ENCODE measurements around the gene SFT2D1.
"Not testable (repeated sequence)": the region's sequence is repeated elsewhere in the genome, so short reads cannot be mapped to it uniquely, and the experiment has no call there.

The SFT2D1 gene

GRCh38 chr6:166365221-166365620 lies 22.9 kb upstream of the SFT2D1 start:
- H3K27ac ChIP-seq (ENCODE audit: low read length, poor library complexity, severe bottlenecking) = no peak overlapping the region
- H2BK5ac ChIP-seq (ENCODE audit: low read depth, low read length, poor library complexity, severe bottlenecking) = no peak overlapping the region
- H3K23ac ChIP-seq (ENCODE audit: low read length in 2 of 2) = no peak overlapping the region
- no peak overlapping the region for H2AK5ac ChIP-seq (ENCODE audit: low read length, severe bottlenecking)
- H3K9me3 ChIP-seq (ENCODE audit: control insufficient read depth, low read length) = no peaks in the 10 kb centered on the region
- DNase-seq = peak; percentile 33
- no peak overlapping the region for H3K4me2 ChIP-seq (ENCODE audit: low read length, poor library complexity, severe bottlenecking)
- H4K91ac ChIP-seq (ENCODE audit: low read length) = no peak overlapping the region
- H3K79me1 ChIP-seq (replicated peaks; ENCODE audit: low read length, poor library complexity, severe bottlenecking) = no peaks in the 10 kb centered on the region
- H3K18ac ChIP-seq (ENCODE audit: low read depth in 1 of 2, low read length in 2 of 2) = no peak overlapping the region
- no peak overlapping the region for H4K8ac ChIP-seq (ENCODE audit: low read length)
- 79% methylated on average over 1 of the region's 2 CpGs for WGBS
- H2BK15ac ChIP-seq (ENCODE audit: low read depth, poor library complexity, severe bottlenecking) = no peak overlapping the region
- H3K4ac ChIP-seq (ENCODE audit: low read depth in 1 of 2, low read length in 2 of 2) = no peak overlapping the region
- no peak overlapping the region for H2AFZ ChIP-seq (ENCODE audit: low read depth, low read length)
- H3K4me3 ChIP-seq (ENCODE audit: insufficient read depth in 1 of 2, low read depth in 1 of 2, low read length in 2 of 2) = no peak overlapping the region
- H2BK12ac ChIP-seq (ENCODE audit: low read length in 2 of 2) = no peak overlapping the region
- H3K9ac ChIP-seq (ENCODE audit: low read length) = peak overlapping the region; percentile 42
- H3K14ac ChIP-seq (ENCODE audit: low read length in 2 of 2) = no peak overlapping the region
- H2BK120ac ChIP-seq (ENCODE audit: low read depth, low read length) = no peak overlapping the region
- no peaks in the 10 kb centered on the region for H3K27me3 ChIP-seq (ENCODE audit: control insufficient read depth in 1 of 2, insufficient read depth in 1 of 2, low read length in 2 of 2)
- peaks cover 0 to 3% of the 10 kb centered on the region in 2 experiments for H3K36me3 ChIP-seq (ENCODE audit: control insufficient read depth in 1 of 2, insufficient read depth in 2 of 2, low read depth in 1 of 2, low read length in 2 of 2)
- peaks cover 2% of the 10 kb centered on the region for H3K4me1 ChIP-seq (ENCODE audit: control insufficient read depth, insufficient read depth, low read depth, low read length)

- Histone ChIP-seq H2BK15ac (ENCODE audit: low read depth, poor library complexity, severe bottlenecking) (no peak overlapping the region), H3K9me3 (ENCODE audit: control insufficient read depth, low read length) (no peaks in the 10 kb centered on the region), H3K27me3 (ENCODE audit: control insufficient read depth in 1 of 2, insufficient read depth in 1 of 2, low read length in 2 of 2) (no peaks in the 10 kb centered on the region), H3K23ac (ENCODE audit: low read length in 2 of 2) (no peak overlapping the region), H3K4ac (ENCODE audit: low read depth in 1 of 2, low read length in 2 of 2) (no peak overlapping the region), H4K91ac (ENCODE audit: low read length) (no peak overlapping the region), H3K18ac (ENCODE audit: low read depth in 1 of 2, low read length in 2 of 2) (no peak overlapping the region), H2AFZ (ENCODE audit: low read depth, low read length) (no peak overlapping the region), H3K9ac (ENCODE audit: low read length) (peak overlapping the region; percentile 42), H3K4me1 (ENCODE audit: control insufficient read depth, insufficient read depth, low read depth, low read length) (peaks cover 2% of the 10 kb centered on the region), H3K14ac (ENCODE audit: low read length in 2 of 2) (no peak overlapping the region), H4K8ac (ENCODE audit: low read length) (no peak overlapping the region), H2AK5ac (ENCODE audit: low read length, severe bottlenecking) (no peak overlapping the region), H3K4me2 (ENCODE audit: low read length, poor library complexity, severe bottlenecking) (no peak overlapping the region), H3K27ac (ENCODE audit: low read length, poor library complexity, severe bottlenecking) (no peak overlapping the region), H3K4me3 (ENCODE audit: insufficient read depth in 1 of 2, low read depth in 1 of 2, low read length in 2 of 2) (no peak overlapping the region), H2BK12ac (ENCODE audit: low read length in 2 of 2) (no peak overlapping the region), H2BK5ac (ENCODE audit: low read depth, low read length, poor library complexity, severe bottlenecking) (no peak overlapping the region), H2BK120ac (ENCODE audit: low read depth, low read length) (no peak overlapping the region), H3K36me3 (ENCODE audit: control insufficient read depth in 1 of 2, insufficient read depth in 2 of 2, low read depth in 1 of 2, low read length in 2 of 2) (peaks cover 0 to 3% of the 10 kb centered on the region in 2 experiments), H3K79me1 (replicated peaks; ENCODE audit: low read length, poor library complexity, severe bottlenecking) (no peaks in the 10 kb centered on the region)
- WGBS = 90% methylated on average over 7 of the region's 7 CpGs
- no peak for DNase-seq
These were observed 22.1 kb upstream of the SFT2D1 start for GRCh38 chr6:166364456-166364855.

GRCh38 chr6:166362427-166362826 lies 20.1 kb upstream of the SFT2D1 start:
- H2BK12ac ChIP-seq (ENCODE audit: low read length in 2 of 2); H3K23ac ChIP-seq (ENCODE audit: low read length in 2 of 2); H3K18ac ChIP-seq (ENCODE audit: low read depth in 1 of 2, low read length in 2 of 2); H3K79me1 ChIP-seq (replicated peaks; ENCODE audit: low read length, poor library complexity, severe bottlenecking); H2BK15ac ChIP-seq (ENCODE audit: low read depth, poor library complexity, severe bottlenecking); H3K14ac ChIP-seq (ENCODE audit: low read length in 2 of 2); H3K4ac ChIP-seq (ENCODE audit: low read depth in 1 of 2, low read length in 2 of 2); H3K4me1 ChIP-seq (ENCODE audit: control insufficient read depth, insufficient read depth, low read depth, low read length); H3K4me3 ChIP-seq (ENCODE audit: insufficient read depth in 1 of 2, low read depth in 1 of 2, low read length in 2 of 2); H2AFZ ChIP-seq (ENCODE audit: low read depth, low read length); H3K9ac ChIP-seq (ENCODE audit: low read length); H4K8ac ChIP-seq (ENCODE audit: low read length); H2BK120ac ChIP-seq (ENCODE audit: low read depth, low read length); H3K36me3 ChIP-seq (ENCODE audit: control insufficient read depth in 1 of 2, insufficient read depth in 2 of 2, low read depth in 1 of 2, low read length in 2 of 2); H4K91ac ChIP-seq (ENCODE audit: low read length); H3K4me2 ChIP-seq (ENCODE audit: low read length, poor library complexity, severe bottlenecking); H3K27ac ChIP-seq (ENCODE audit: low read length, poor library complexity, severe bottlenecking); H2BK5ac ChIP-seq (ENCODE audit: low read depth, low read length, poor library complexity, severe bottlenecking); H3K9me3 ChIP-seq (ENCODE audit: control insufficient read depth, low read length); DNase-seq; H2AK5ac ChIP-seq (ENCODE audit: low read length, severe bottlenecking); H3K27me3 ChIP-seq (ENCODE audit: control insufficient read depth in 1 of 2, insufficient read depth in 1 of 2, low read length in 2 of 2): not testable (repeated sequence)
- 80% methylated on average over 1 of the region's 4 CpGs for WGBS

DNA sequence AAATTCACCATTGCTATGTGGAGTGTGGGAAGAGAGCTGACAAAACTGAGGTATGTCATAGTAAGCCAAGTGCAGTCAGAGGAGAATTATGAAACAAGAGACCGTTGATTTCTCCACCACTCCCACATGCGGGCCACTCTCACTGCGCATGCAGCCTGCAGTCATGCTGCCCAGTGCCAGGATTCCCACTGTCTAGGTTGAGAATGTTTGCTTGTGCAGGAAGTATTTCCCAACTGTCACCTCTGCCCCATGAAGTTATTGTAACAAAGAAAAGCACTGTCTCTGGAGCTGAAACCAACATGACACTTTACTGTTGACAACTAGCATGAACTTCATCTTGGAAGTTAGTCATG lies 18.7 kb upstream of the SFT2D1 start:
- Histone ChIP-seq H2BK15ac (ENCODE audit: low read depth, poor library complexity, severe bottlenecking) (no peak overlapping the region), H2AK5ac (ENCODE audit: low read length, severe bottlenecking) (no peak overlapping the region), H3K9me3 (ENCODE audit: control insufficient read depth, low read length) (no peaks in the 10 kb centered on the region), H4K8ac (ENCODE audit: low read length) (no peak overlapping the region), H2AFZ (ENCODE audit: low read depth, low read length) (no peak overlapping the region), H4K91ac (ENCODE audit: low read length) (no peak overlapping the region), H2BK12ac (ENCODE audit: low read length in 2 of 2) (no peak overlapping the region), H3K23ac (ENCODE audit: low read length in 2 of 2) (no peak overlapping the region), H3K79me1 (replicated peaks; ENCODE audit: low read length, poor library complexity, severe bottlenecking) (no peaks in the 10 kb centered on the region), H3K27ac (ENCODE audit: low read length, poor library complexity, severe bottlenecking) (no peak overlapping the region), H3K14ac (ENCODE audit: low read length in 2 of 2) (no peak overlapping the region), H3K18ac (ENCODE audit: low read depth in 1 of 2, low read length in 2 of 2) (no peak overlapping the region), H3K4ac (ENCODE audit: low read depth in 1 of 2, low read length in 2 of 2) (no peak overlapping the region), H3K36me3 (ENCODE audit: control insufficient read depth in 1 of 2, insufficient read depth in 2 of 2, low read depth in 1 of 2, low read length in 2 of 2) (peaks cover 0 to 3% of the 10 kb centered on the region in 2 experiments), H3K27me3 (ENCODE audit: control insufficient read depth in 1 of 2, insufficient read depth in 1 of 2, low read length in 2 of 2) (no peaks in the 10 kb centered on the region), H2BK5ac (ENCODE audit: low read depth, low read length, poor library complexity, severe bottlenecking) (no peak overlapping the region), H2BK120ac (ENCODE audit: low read depth, low read length) (no peak overlapping the region), H3K9ac (ENCODE audit: low read length) (peak overlapping the region; percentile 2), H3K4me3 (ENCODE audit: insufficient read depth in 1 of 2, low read depth in 1 of 2, low read length in 2 of 2) (no peak overlapping the region), H3K4me2 (ENCODE audit: low read length, poor library complexity, severe bottlenecking) (no peak overlapping the region), H3K4me1 (ENCODE audit: control insufficient read depth, insufficient read depth, low read depth, low read length) (peaks cover 2% of the 10 kb centered on the region)
- 98% methylated on average over 3 of the region's 3 CpGs for WGBS
- DNase-seq = peak; percentile 42
